Measurements from ENCODE around the gene ABCC11.

The ABCC11 gene

GRCh38 chr16:48261569-48261968, 14.2 kb upstream of the ABCC11 start:
- Histone ChIP-seq H2AFZ (ENCODE audit: low read depth, low read length, severe bottlenecking) (no peak overlapping the region), H3K9me3 (ENCODE audit: insufficient read depth, low read length) (peaks cover 6% of the 10 kb centered on the region; the same call in 1 of the 2 replicates), H3K9ac (ENCODE audit: low read length) (no peak overlapping the region), H3K27me3 (ENCODE audit: low read length) (no peaks in the 10 kb centered on the region), H3K4me2 (ENCODE audit: low read depth, low read length, poor library complexity, severe bottlenecking) (no peak overlapping the region), H3K9me2 (replicated peaks; ENCODE audit: insufficient read depth, low read length) (no peaks in the 10 kb centered on the region), H3K27ac (ENCODE audit: low read depth, low read length) (no peak overlapping the region), H3F3A (ENCODE audit: insufficient read depth) (no peaks in the 10 kb centered on the region), H3K36me3 (ENCODE audit: low read length) (peaks cover 41% of the 10 kb centered on the region), H3K79me2 (ENCODE audit: insufficient read depth, low read length) (no peaks in the 10 kb centered on the region), H3K4me3 (ENCODE audit: insufficient read depth, low read length, poor library complexity, severe bottlenecking) (no peak overlapping the region), H4K20me1 (ENCODE audit: low read depth, low read length) (no peaks in the 10 kb centered on the region)
- TF ChIP-seq EZH2phosphoT487 (conservative IDR thresholded peaks at IDR 0.05; ENCODE audit: low read length) (no peak), CTCF (IDR thresholded peaks at IDR 0.05; ENCODE audit: insufficient read depth, low read length, poor library complexity, severe bottlenecking) (no peak)

- no peaks in the 10 kb centered on the region for H3K27me3 ChIP-seq (ENCODE audit: low read length)
- H3K9me2 ChIP-seq (replicated peaks; ENCODE audit: insufficient read depth, low read length): no peaks in the 10 kb centered on the region
- H3K27ac ChIP-seq (ENCODE audit: low read depth, low read length): no peak overlapping the region
- H3K36me3 ChIP-seq (ENCODE audit: low read length): peaks cover 21% of the 10 kb centered on the region; the same call in 1 of the 2 replicates
- H4K20me1 ChIP-seq (ENCODE audit: low read depth, low read length): no peaks in the 10 kb centered on the region
- no peak for TF ChIP-seq CTCF (IDR thresholded peaks at IDR 0.05; ENCODE audit: insufficient read depth, low read length, poor library complexity, severe bottlenecking)
- TF ChIP-seq EZH2phosphoT487 (conservative IDR thresholded peaks at IDR 0.05; ENCODE audit: low read length): no peak
- no peak overlapping the region for H3K4me3 ChIP-seq (ENCODE audit: insufficient read depth, low read length, poor library complexity, severe bottlenecking)
- H2AFZ ChIP-seq (ENCODE audit: low read depth, low read length, severe bottlenecking): no peak overlapping the region
- H3K4me2 ChIP-seq (ENCODE audit: low read depth, low read length, poor library complexity, severe bottlenecking): no peak overlapping the region
- no peak overlapping the region for H3K9ac ChIP-seq (ENCODE audit: low read length)
- no peaks in the 10 kb centered on the region for H3K9me3 ChIP-seq (ENCODE audit: insufficient read depth, low read length)
- H3K79me2 ChIP-seq (ENCODE audit: insufficient read depth, low read length): peaks cover 3% of the 10 kb centered on the region; the same call in 1 of the 2 replicates
- no peaks in the 10 kb centered on the region for H3F3A ChIP-seq (ENCODE audit: insufficient read depth)
These were observed 9.3 kb upstream of the ABCC11 start for GRCh38 chr16:48256579-48257177.

GRCh38 chr16:48252013-48252412, 4.7 kb upstream of the ABCC11 start:
- H3K27me3 ChIP-seq (ENCODE audit: low read length): no peaks in the 10 kb centered on the region
- no peaks in the 10 kb centered on the region for H4K20me1 ChIP-seq (ENCODE audit: low read depth, low read length)
- no peak overlapping the region for H3K4me3 ChIP-seq (ENCODE audit: insufficient read depth, low read length, poor library complexity, severe bottlenecking)
- peaks cover 32% of the 10 kb centered on the region for H3K79me2 ChIP-seq (ENCODE audit: insufficient read depth, low read length)
- no peak overlapping the region for H2AFZ ChIP-seq (ENCODE audit: low read depth, low read length, severe bottlenecking)
- no peak for TF ChIP-seq CTCF (IDR thresholded peaks at IDR 0.05; ENCODE audit: insufficient read depth, low read length, poor library complexity, severe bottlenecking)
- TF ChIP-seq EZH2phosphoT487 (conservative IDR thresholded peaks at IDR 0.05; ENCODE audit: low read length): no peak
- no peaks in the 10 kb centered on the region for H3K9me2 ChIP-seq (replicated peaks; ENCODE audit: insufficient read depth, low read length)
- H3K9ac ChIP-seq (ENCODE audit: low read length): no peak overlapping the region
- H3F3A ChIP-seq (ENCODE audit: insufficient read depth): no peaks in the 10 kb centered on the region
- no peaks in the 10 kb centered on the region for H3K9me3 ChIP-seq (ENCODE audit: insufficient read depth, low read length)
- no peak overlapping the region for H3K27ac ChIP-seq (ENCODE audit: low read depth, low read length)
- peaks cover 6% of the 10 kb centered on the region; the same call in 1 of the 2 replicates for H3K36me3 ChIP-seq (ENCODE audit: low read length)
- no peak overlapping the region for H3K4me2 ChIP-seq (ENCODE audit: low read depth, low read length, poor library complexity, severe bottlenecking)

Data from SU-DHL-6 (cell line).